ENCODE results near the gene IL4R. TPM values are rescaled to one million over a fixed set of nuclear protein-coding genes. Genes with fewer than 3 reads are reported as not detected.

The IL4R gene
- total and polyA plus RNA-seq, 2 of the 8 experiments (the other 6 are each of a cell fraction or from before 2014, with no cell fraction given): 29.1 to 29.4 TPM

DNA sequence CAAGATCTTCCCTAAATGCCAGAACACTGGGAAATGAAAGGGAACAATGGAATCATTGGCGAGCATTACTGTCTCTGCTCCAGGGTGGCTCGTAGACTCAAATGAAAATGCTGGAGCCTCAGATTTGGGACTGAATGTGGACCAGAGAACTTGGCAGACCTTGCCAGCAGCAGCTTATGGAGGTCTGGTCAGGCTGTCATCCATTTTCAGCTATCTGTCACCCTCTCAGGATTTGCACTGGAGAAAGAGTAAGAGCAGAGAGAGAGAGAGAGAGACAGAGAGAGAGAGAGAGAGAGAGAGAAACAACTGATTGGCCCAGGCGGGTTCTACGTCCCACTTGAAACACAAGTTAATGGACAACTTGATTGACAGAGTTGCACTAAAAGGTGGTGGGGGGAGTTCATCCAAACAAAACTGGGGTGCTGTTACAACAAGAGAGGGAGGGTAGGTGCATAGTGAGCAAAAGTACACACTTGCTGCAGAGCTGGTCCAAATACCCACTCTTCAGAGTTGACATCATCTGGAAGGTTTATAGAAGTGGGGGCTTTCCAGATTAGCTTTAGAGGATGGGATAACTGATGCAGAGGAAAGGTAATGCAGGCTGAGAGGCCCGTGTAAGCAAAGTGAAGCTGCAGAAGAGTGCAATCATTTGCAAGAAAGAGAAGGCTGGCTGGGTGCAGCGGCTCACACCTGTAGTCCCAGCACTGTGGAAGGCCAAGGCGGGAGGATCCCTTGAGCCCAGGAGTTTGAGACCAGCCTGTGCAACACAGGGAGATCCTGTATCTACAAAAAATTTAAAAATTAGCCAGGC is 28.7 kb upstream of the IL4R start (continued):
- TF ChIP-seq SP1 (IDR thresholded peaks at IDR 0.05; ENCODE audit: low read depth, low read length) (no peak), HDAC2 (IDR thresholded peaks at IDR 0.05; ENCODE audit: borderline replicate concordance in 1 of 2, low read depth in 2 of 2, low read length in 2 of 2) (no peak), RNF2 (IDR thresholded peaks at IDR 0.05; ENCODE audit: borderline replicate concordance, low read depth, low read length, missing control alignments, poor library complexity, severe bottlenecking) (no peak), EP300 (IDR thresholded peaks at IDR 0.05; ENCODE audit: borderline replicate concordance in 1 of 2, low read depth in 2 of 2, low read length in 2 of 2) (no peak), TAF7 (optimal IDR thresholded peaks at IDR 0.05; ENCODE audit: borderline replicate concordance, low read depth, low read length) (no peak)

All from H1 (cell line).